A549 (cell line): ENCODE results near the gene SLC16A5. TPM values are rescaled to one million over a fixed set of nuclear protein-coding genes. Genes with fewer than 3 reads are reported as not detected.
A peak's percentile ranks its signal among the peaks of the same experiment; 100 is the strongest.
"Not testable (repeated sequence)": the region's sequence is repeated elsewhere in the genome, so short reads cannot be mapped to it uniquely, and the experiment has no call there.

Experiments used
- ATAC-seq, 2 experiments: fragments of 200-7000 bp in 1 of 2; fragments of >200 bp in 1 of 2; cut with Nextera tagmentation in 1 of 2; cut with Tn5 transposase in 1 of 2; 3 replicates each; pipeline versions ENCODE4 v1.8.0 to v1.9.1; 2018 to 2020; ENCODE audit warnings: mild to moderate bottlenecking in 1 of 2, moderate library complexity in 1 of 2
- CTCF ChIA-PET: fragments of 300-600 bp; sonication (Branson Sonifier 250); formaldehyde crosslinking; extraction: SDS; loops from one replicate; lab custom pipeline; 2021; ENCODE audit warnings: antibody characterized with exemption, inconsistent platforms; lab: Yijun Ruan, JAX
- POLR2A ChIA-PET: fragments of 350-600 bp; formaldehyde crosslinking; extraction: SDS; loops from one replicate; lab custom pipeline; 2021; ENCODE audit warnings: antibody characterized with exemption, inconsistent platforms; lab: Yijun Ruan, JAX
- DNase-seq, 2 experiments: peaks; one replicate each; pipeline versions ENCODE4 v3.0.0 to v3.0.0-alpha.2; 2011 to 2016; ENCODE audit warnings: low read depth in 1 of 2, low spot score in 1 of 2
- FAIRE-seq: peaks from 2 replicates; lab custom pipeline; 2011; peaks lifted over from hg19 to GRCh38; lab: Jason Lieb, UNC
- H3K27ac ChIP-seq, 2 experiments: fragments of >200 bp; sonication (Bioruptor Twin); formaldehyde crosslinking; 3 replicates each; pipeline ENCODE4 v1.5.1; 2016 to 2017
- H3K4me1 ChIP-seq: fragments of >200 bp; sonication (Bioruptor Twin); formaldehyde crosslinking; 3 replicates; pipeline ENCODE4 v1.6.1; 2016
- H3K4me2 ChIP-seq: fragments of >200 bp; sonication (Bioruptor Twin); formaldehyde crosslinking; 3 replicates; pipeline ENCODE4 v1.6.1; 2016
- H3K4me3 ChIP-seq: fragments of >200 bp; sonication (Bioruptor Twin); formaldehyde crosslinking; 3 replicates; pipeline ENCODE4 v1.5.1; 2016
- H3K9me3 ChIP-seq: fragments of >200 bp; sonication (Bioruptor Twin); formaldehyde crosslinking; 3 replicates; pipeline ENCODE4 v1.6.1; 2016
- BHLHE40 ChIP-seq: IDR thresholded peaks from 2 replicates; pipeline ENCODE4 v1.6.1; 2012; ENCODE audit warnings: low read depth, low read length, inconsistent platforms
- CBX8 ChIP-seq: fragments of 200-600 bp; sonication (generic); IDR thresholded peaks from 2 replicates; pipeline ENCODE4 v1.6.1; 2016
- CHD2 ChIP-seq: fragments of 150-350 bp; IDR thresholded peaks from 2 replicates; pipeline ENCODE4 v1.6.1; 2014; ENCODE audit warnings: low read length; ENCODE audit not compliant: partially characterized antibody
- CHD4 ChIP-seq: fragments of 200-600 bp; sonication (generic); IDR thresholded peaks from 2 replicates; pipeline ENCODE4 v1.6.1; 2016; ENCODE audit warnings: antibody characterized with exemption, mild to moderate bottlenecking, borderline replicate concordance
- ELK1 ChIP-seq: fragments of 150-350 bp; IDR thresholded peaks from 2 replicates; pipeline ENCODE4 v1.6.1; 2014; ENCODE audit warnings: low read depth, mild to moderate bottlenecking, low read length
- ESRRA ChIP-seq: fragments of 150-350 bp; IDR thresholded peaks from 2 replicates; pipeline ENCODE4 v1.6.1; 2014; ENCODE audit warnings: mild to moderate bottlenecking, low read length, borderline replicate concordance
- FOSL2 ChIP-seq, 2 experiments: fragments of 450-650 bp in 1 of 2; fragments of >200 bp in 1 of 2; sonication (Bioruptor Twin) in 1 of 2; formaldehyde crosslinking; IDR thresholded peaks; 2 replicates each; pipeline versions ENCODE4 v1.5.0 to v1.6.1; 2016 to 2020; ENCODE audit warnings: mild to moderate bottlenecking in 1 of 2, moderate library complexity in 1 of 2
- HOXB13 ChIP-seq: fragments of 250-450 bp; sonication (Bioruptor Pico); IDR thresholded peaks from 2 replicates; pipeline ENCODE4 v1.5.0; 2020; ENCODE audit warnings: low read depth, mild to moderate bottlenecking, moderate library complexity
- HOXB5 ChIP-seq: fragments of 250-450 bp; sonication (Bioruptor Pico); IDR thresholded peaks from 2 replicates; pipeline ENCODE4 v1.5.0; 2020; ENCODE audit warnings: mild to moderate bottlenecking, moderate library complexity
- RFX5 ChIP-seq: fragments of 450-650 bp; IDR thresholded peaks from 2 replicates; pipeline ENCODE4 v1.7.1; 2014; ENCODE audit warnings: antibody characterized with exemption, mild to moderate bottlenecking, moderate library complexity
- TFCP2L1 ChIP-seq: fragments of 250-450 bp; sonication (Bioruptor Pico); IDR thresholded peaks from 2 replicates; pipeline ENCODE4 v1.5.0; 2021; ENCODE audit warnings: mild to moderate bottlenecking
- WGBS: methylation state at CpG from one replicate; pipeline ENCODE4 v1.1.6; 2017; ENCODE audit errors: missing lambda C conversion rate; 5-methylcytosine and 5-hydroxymethylcytosine counted together
- polyA plus RNA-seq, 4 experiments: library from polyadenylated mRNA; depleted of rRNA in 3 of 4; stranded (reverse); fragments of >200 nt; fragmentation: RNase III in 1 of 4; extraction: RNeasy Plus Mini Kit Qiagen cat#74134 plus additional on column Dnase treatment in 1 of 4; gene quantifications; 2 replicates in 3 of 4; 3 replicates in 1 of 4; pipeline ENCODE4 v1.2.3, GENCODE V29; 2011 to 2017
- TF ChIP-seq, protein P1 (sequence below): IDR thresholded peaks from 2 replicates; pipeline ENCODE4 v1.6.1; 2012; ENCODE audit warnings: low read depth, borderline replicate concordance

SLC16A5 gene
- polyA plus RNA-seq, 2 of the 4 experiments (the other 2 are of a cell fraction): 19.0 to 27.2 TPM

GRCh38 chr17:75132018-75133000 is 44.6 kb downstream of the SLC16A5 start:
- Histone ChIP-seq H3K4me1 (peaks cover 37% of the 10 kb centered on the region), H3K4me2 (peak overlapping the region; percentile 87), H3K27ac (peak overlapping the region; percentile 97)
- DNase-seq, H3K9me3 ChIP-seq, FAIRE-seq: not testable (repeated sequence)
- peak; percentile 1; a peak in 3 of 6 replicates for ATAC-seq
- CTCF ChIA-PET: interaction anchor here (0.7 to 62.2 kb wide), 23 partner anchors 13 to 615 kb away, joined by 3 to 3429 read pairs (median 7); partner anchors contain the start of genes ARMC7, ATP5PD, JPT1 and KCTD2
- POLR2A ChIA-PET: interaction anchor here (0.6 to 7.0 kb wide), 12 partner anchors 9 to 138 kb away, joined by 3 to 70 read pairs (median 6); partner anchors contain the start of genes GGA3, JPT1, MIF4GD and MRPS7
- TF ChIP-seq TFCP2L1 (0 out of 2 replicates have a peak, but pooled peaks have one; percentile 36), CHD4 (0 out of 2 replicates have a peak, but pooled peaks have one; percentile 13)
- TF ChIP-seq, all 56 proteins: peak for 2; not testable (repeated sequence) for 54
- peak overlapping the region; percentile 89 for H3K4me3 ChIP-seq
- WGBS: 86% methylated on average over 40 of the region's 40 CpGs

DNA sequence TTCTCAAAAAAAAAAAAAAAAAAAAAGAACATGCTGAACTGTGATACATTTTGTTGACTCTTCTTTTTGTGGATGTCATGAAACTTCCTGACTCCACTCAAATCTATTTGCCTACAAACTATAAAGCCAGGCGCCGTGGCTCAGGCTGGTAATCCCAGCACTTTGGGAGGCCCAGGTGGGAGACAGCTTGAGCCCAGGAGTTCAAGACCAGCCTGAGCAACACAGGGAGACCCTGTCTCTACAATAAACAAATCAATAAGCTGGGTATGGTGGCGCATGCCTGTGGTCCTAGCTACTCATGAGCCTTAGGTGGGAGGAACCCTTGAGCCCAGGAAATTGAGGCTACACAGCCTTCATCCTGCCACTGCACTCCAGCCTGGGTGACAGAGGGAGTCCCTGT is 45.2 kb downstream of the SLC16A5 start:
- Histone ChIP-seq H3K27ac (peak overlapping the region in 1 of 2 experiments; percentile 44; a peak in 2 of 6 replicates), H3K4me3 (no peak overlapping the region), H3K4me2 (no peak overlapping the region), H3K4me1 (peaks cover 30% of the 10 kb centered on the region), H3K9me3 (no peaks in the 10 kb centered on the region)
- 83% methylated on average over 3 of the region's 3 CpGs for WGBS
- ChIA-PET POLR2A (interaction anchor here (1.4 to 1.8 kb wide), 2 partner anchors 22 to 68 kb away, joined by 4 to 9 read pairs; partner anchors contain the start of gene JPT1), CTCF (interaction anchor here (0.7 to 62.2 kb wide), 8 partner anchors 12 to 188 kb away, joined by 3 to 3429 read pairs (median 25); partner anchors contain the start of genes ARMC7, ATP5PD, KCTD2 and NUP85)
- ATAC-seq (no peak), DNase-seq (no peak), FAIRE-seq (no peak)
- TF ChIP-seq CHD2 (no peak), ESRRA (no peak), FOSL2 (IDR thresholded peaks at IDR 0.05) (no peak), FOSL2 (CRISPR knock-in tag; IDR thresholded peaks at IDR 0.05) (no peak), RFX5 (no peak), HOXB5 (CRISPR knock-in tag) (no peak), ELK1 (no peak), HOXB13 (CRISPR knock-in tag) (no peak), BHLHE40 (no peak), CBX8 (no peak)
- TF ChIP-seq, protein P1, sequence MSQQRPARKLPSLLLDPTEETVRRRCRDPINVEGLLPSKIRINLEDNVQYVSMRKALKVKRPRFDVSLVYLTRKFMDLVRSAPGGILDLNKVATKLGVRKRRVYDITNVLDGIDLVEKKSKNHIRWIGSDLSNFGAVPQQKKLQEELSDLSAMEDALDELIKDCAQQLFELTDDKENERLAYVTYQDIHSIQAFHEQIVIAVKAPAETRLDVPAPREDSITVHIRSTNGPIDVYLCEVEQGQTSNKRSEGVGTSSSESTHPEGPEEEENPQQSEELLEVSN: no peak

GRCh38 chr17:75133607-75134347 is 46.0 kb downstream of the SLC16A5 start:
- ChIA-PET CTCF (interaction anchor here (1.1 to 62.2 kb wide), 4 partner anchors 11 to 68 kb away, joined by 4 to 3429 read pairs (median 82); partner anchors contain the start of genes ARMC7, ATP5PD, KCTD2 and SLC16A5), POLR2A (interaction anchor here (0.6 to 1.0 kb wide), 2 partner anchors 10 to 19 kb away, joined by 3 to 4 read pairs; no protein-coding TSS in a partner anchor)
- WGBS: 84% methylated on average over 14 of the region's 14 CpGs
- not testable (repeated sequence) for H3K4me3 ChIP-seq; H3K9me3 ChIP-seq; ATAC-seq; FAIRE-seq; TF ChIP-seq FOSL2 (IDR thresholded peaks at IDR 0.05)
- 0 out of 6 replicates have a peak overlapping the region, but pooled peaks of 1 of the 2 experiments have one; percentile 0 for H3K27ac ChIP-seq
- peak; percentile 47; the same call in 1 of the 2 replicates for TF ChIP-seq FOSL2 (CRISPR knock-in tag; IDR thresholded peaks at IDR 0.05)
- TF ChIP-seq, all 56 proteins: peak for 1; not testable (repeated sequence) for 55
- H3K4me2 ChIP-seq, DNase-seq: not testable (repeated sequence)
- peaks cover 23% of the 10 kb centered on the region for H3K4me1 ChIP-seq
